Smooth muscle cell (in vitro differentiated cells): ENCODE results near the gene FAM117B. TPM values are rescaled to one million over a fixed set of nuclear protein-coding genes. Genes with fewer than 3 reads are reported as not detected.

Experiments
- DNase-seq: peaks from one replicate; lab custom pipeline; 2025; ENCODE audit not compliant: unreplicated experiment; lab: John Stamatoyannopoulos, UW
- H2AFZ ChIP-seq: fragments of 200-600 bp; sonication (generic); 2 replicates; pipeline ENCODE4 v1.6.0; 2016; ENCODE audit warnings: antibody characterized with exemption, low read depth, mild to moderate bottlenecking
- H3F3A ChIP-seq: fragments of 200-600 bp; sonication (generic); 2 replicates; pipeline ENCODE4 v1.6.0; 2017; ENCODE audit warnings: antibody characterized with exemption, low read depth
- H3K27ac ChIP-seq: fragments of 200-600 bp; sonication (generic); 2 replicates; pipeline ENCODE4 v1.5.1; 2016; ENCODE audit warnings: low read depth, mild to moderate bottlenecking
- H3K27me3 ChIP-seq: fragments of 200-600 bp; sonication (generic); 2 replicates; pipeline ENCODE4 v1.6.1; 2016; ENCODE audit warnings: low read depth, mild to moderate bottlenecking
- H3K36me3 ChIP-seq: fragments of 200-600 bp; sonication (generic); 2 replicates; pipeline ENCODE4 v1.5.1; 2016; ENCODE audit warnings: low read depth
- H3K4me1 ChIP-seq: fragments of 200-600 bp; sonication (generic); 2 replicates; pipeline ENCODE4 v1.5.1; 2016; ENCODE audit warnings: low read depth
- H3K4me2 ChIP-seq: fragments of 200-600 bp; sonication (generic); 2 replicates; pipeline ENCODE4 v1.6.0; 2016; ENCODE audit warnings: mild to moderate bottlenecking
- H3K4me3 ChIP-seq: fragments of 200-600 bp; sonication (generic); 2 replicates; pipeline ENCODE4 v1.5.1; 2016; ENCODE audit warnings: mild to moderate bottlenecking
- H3K79me2 ChIP-seq: fragments of 200-600 bp; sonication (generic); 2 replicates; pipeline ENCODE4 v1.6.0; 2016; ENCODE audit warnings: low read depth, mild to moderate bottlenecking
- H3K9ac ChIP-seq: fragments of 200-600 bp; sonication (generic); 2 replicates; pipeline ENCODE4 v1.6.0; 2016; ENCODE audit warnings: low read depth
- H3K9me3 ChIP-seq: fragments of 200-600 bp; sonication (generic); replicated peaks from 2 replicates; pipeline ENCODE4 v1.5.1; 2016; ENCODE audit warnings: low read depth
- H4K20me1 ChIP-seq: fragments of 200-600 bp; sonication (generic); 2 replicates; pipeline ENCODE4 v1.6.0; 2016; ENCODE audit warnings: low read depth
- CTCF ChIP-seq: fragments of 200-600 bp; sonication (generic); IDR thresholded peaks from 2 replicates; pipeline ENCODE4 v1.5.1; 2017; ENCODE audit warnings: borderline replicate concordance, mild to moderate bottlenecking, antibody characterized with exemption; ENCODE audit not compliant: insufficient read depth, poor library complexity, severe bottlenecking
- WGBS: methylation state at CpG from one replicate; pipeline ENCODE4 v1.1.7; 2016; ENCODE audit warnings: low lambda C conversion rate; 5-methylcytosine and 5-hydroxymethylcytosine counted together
- polyA plus RNA-seq: library from polyadenylated mRNA; unstranded; fragments of >200 nt; fragmentation: Nextera tagmentation; extraction: Ambion mirVana; gene quantifications from 2 replicates; pipeline ENCODE4 v1.2.1, GENCODE V29; 2016
- total RNA-seq: library from RNA; depleted of rRNA; stranded (reverse); fragments of >200 nt; gene quantifications from 2 replicates; pipeline ENCODE4 v1.2.3, GENCODE V29; 2014

The FAM117B gene
- total and polyA plus RNA-seq, 2 experiments from 2014 or later = 5.4 to 11.1 TPM

DNA sequence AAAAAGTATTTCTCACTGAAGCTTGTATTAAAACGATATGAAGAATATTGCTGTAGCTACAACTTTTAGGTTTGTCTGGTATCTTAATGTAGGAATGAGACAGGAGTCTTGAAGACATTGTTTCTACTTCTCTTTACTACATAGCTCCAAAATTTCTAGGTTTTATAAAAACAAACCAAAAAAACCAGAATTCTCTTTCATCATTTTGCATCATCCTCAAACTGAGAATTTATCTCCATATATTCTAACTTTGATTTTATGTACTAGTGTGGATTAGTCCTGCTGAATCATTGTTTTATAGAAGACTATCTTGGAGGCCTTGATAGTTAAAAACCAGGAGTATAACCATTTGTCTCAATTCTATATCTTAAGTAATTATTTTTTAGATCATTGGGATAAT, 136.6 kb downstream of the FAM117B start:
- Histone ChIP-seq H3F3A (peaks cover 8% of the 10 kb centered on the region), H3K4me2 (peak overlapping the region; percentile 40), H3K4me1 (peaks cover 5% of the 10 kb centered on the region), H3K79me2 (no peaks in the 10 kb centered on the region), H2AFZ (no peak overlapping the region), H3K9ac (peak overlapping the region; percentile 12), H3K27me3 (no peaks in the 10 kb centered on the region), H3K36me3 (no peaks in the 10 kb centered on the region), H3K27ac (peak overlapping the region; percentile 76), H3K4me3 (no peak overlapping the region), H3K9me3 (no peaks in the 10 kb centered on the region), H4K20me1 (no peaks in the 10 kb centered on the region)
- 93% methylated on average over 1 of the region's 1 CpG for WGBS
- DNase-seq = no peak
- TF ChIP-seq CTCF = no peak

GRCh38 chr2:202771741-202772460, 137.1 kb downstream of the FAM117B start:
- no peak for DNase-seq
- H3K27me3 ChIP-seq = no peaks in the 10 kb centered on the region
- H3K4me3 ChIP-seq = no peak overlapping the region
- no peaks in the 10 kb centered on the region for H4K20me1 ChIP-seq
- H3K36me3 ChIP-seq = no peaks in the 10 kb centered on the region
- peak overlapping the region; percentile 12 for H3K9ac ChIP-seq
- H3K79me2 ChIP-seq = no peaks in the 10 kb centered on the region
- peaks cover 8% of the 10 kb centered on the region for H3F3A ChIP-seq
- no peak for TF ChIP-seq CTCF
- peaks cover 5% of the 10 kb centered on the region for H3K4me1 ChIP-seq
- H2AFZ ChIP-seq = no peak overlapping the region
- peak overlapping the region; percentile 76 for H3K27ac ChIP-seq
- 28% methylated on average over 7 of the region's 7 CpGs for WGBS
- no peaks in the 10 kb centered on the region for H3K9me3 ChIP-seq
- peak overlapping the region; percentile 40 for H3K4me2 ChIP-seq

GRCh38 chr2:202773301-202773973, 138.7 kb downstream of the FAM117B start:
- H4K20me1 ChIP-seq = no peaks in the 10 kb centered on the region
- no peak overlapping the region for H2AFZ ChIP-seq
- TF ChIP-seq CTCF = no peak
- H3K4me3 ChIP-seq = no peak overlapping the region
- H3K27me3 ChIP-seq = no peaks in the 10 kb centered on the region
- no peak for DNase-seq
- 43% methylated on average over 6 of the region's 6 CpGs for WGBS
- H3K36me3 ChIP-seq = no peaks in the 10 kb centered on the region
- no peak overlapping the region for H3K4me2 ChIP-seq
- H3K79me2 ChIP-seq = no peaks in the 10 kb centered on the region
- H3F3A ChIP-seq = peaks cover 8% of the 10 kb centered on the region
- H3K4me1 ChIP-seq = peaks cover 5% of the 10 kb centered on the region
- no peak overlapping the region for H3K9ac ChIP-seq
- peak overlapping the region; percentile 76 for H3K27ac ChIP-seq
- H3K9me3 ChIP-seq = no peaks in the 10 kb centered on the region

- H3K4me2 ChIP-seq = no peak overlapping the region
- H3K79me2 ChIP-seq = no peaks in the 10 kb centered on the region
- H3K4me1 ChIP-seq = peaks cover 4% of the 10 kb centered on the region
- H3K27me3 ChIP-seq = no peaks in the 10 kb centered on the region
- H3K36me3 ChIP-seq = no peaks in the 10 kb centered on the region
- WGBS = 98% methylated on average over 37 of the region's 37 CpGs
- H3K27ac ChIP-seq = no peak overlapping the region
- no peak overlapping the region for H2AFZ ChIP-seq
- no peak for TF ChIP-seq CTCF
- no peaks in the 10 kb centered on the region for H3K9me3 ChIP-seq
- DNase-seq = no peak
- no peak overlapping the region for H3K4me3 ChIP-seq
- H4K20me1 ChIP-seq = no peaks in the 10 kb centered on the region
- H3F3A ChIP-seq = peaks cover 8% of the 10 kb centered on the region
- no peak overlapping the region for H3K9ac ChIP-seq
Observed at GRCh38 chr2:202774104-202774503, 139.3 kb downstream of the FAM117B start.
